ENCODE results near the gene ARSB. TPM values are rescaled to one million over a fixed set of nuclear protein-coding genes. Genes with fewer than 3 reads are reported as not detected.
"Not testable (repeated sequence)": the region's sequence is repeated elsewhere in the genome, so short reads cannot be mapped to it uniquely, and the experiment has no call there.

Gene ARSB
- total and polyA plus RNA-seq, 2 donors (not counting 1 experiment from before 2014, with no cell fraction given), result 10.1 to 27.7 TPM

GRCh38 chr5:78763659-78764189 lies 221.4 kb downstream of the ARSB start:
- Histone ChIP-seq H3K27ac (ENCODE audit: insufficient read depth, low read length) (no peak overlapping the region), H4K20me1 (ENCODE audit: control insufficient read depth, extremely low read depth, insufficient read depth, low read length) (no peaks in the 10 kb centered on the region), H3K9ac (ENCODE audit: insufficient read depth, low read length) (no peak overlapping the region), H2AFZ (ENCODE audit: low read length) (no peak overlapping the region), H3K4me2 (ENCODE audit: extremely low read depth, insufficient read depth, low read length) (no peak overlapping the region), H3K4me1 (ENCODE audit: control insufficient read depth, extremely low read depth, insufficient read depth, low read length) (no peaks in the 10 kb centered on the region), H3K27me3 (ENCODE audit: control insufficient read depth, insufficient read depth, low read length) (peaks cover 28% of the 10 kb centered on the region), H3K79me2 (ENCODE audit: control insufficient read depth, insufficient read depth, low read length) (no peaks in the 10 kb centered on the region), H3K4me3 (replicated peaks in 1 of 4; ENCODE audit: control extremely low read depth in 1 of 4, insufficient read depth in 1 of 4, low read depth in 3 of 4, low read length in 4 of 4) (no peak overlapping the region), H3K9me3 (ENCODE audit: control insufficient read depth, insufficient read depth, low read depth, low read length) (no peaks in the 10 kb centered on the region), H3K36me3 (ENCODE audit: control insufficient read depth, insufficient read depth, low read length) (no peaks in the 10 kb centered on the region)
- no peak for TF ChIP-seq EZH2 (IDR thresholded peaks at IDR 0.05; ENCODE audit: low read length, missing control alignments)
- no peak for TF ChIP-seq CTCF (conservative IDR thresholded peaks at IDR 0.05 in 1 of 2, IDR thresholded peaks at IDR 0.05 in 1 of 2; ENCODE audit: low read depth in 1 of 2, low read length in 2 of 2)
- DNase-seq (ENCODE audit: low read depth in 2 of 2), result no peak

DNA sequence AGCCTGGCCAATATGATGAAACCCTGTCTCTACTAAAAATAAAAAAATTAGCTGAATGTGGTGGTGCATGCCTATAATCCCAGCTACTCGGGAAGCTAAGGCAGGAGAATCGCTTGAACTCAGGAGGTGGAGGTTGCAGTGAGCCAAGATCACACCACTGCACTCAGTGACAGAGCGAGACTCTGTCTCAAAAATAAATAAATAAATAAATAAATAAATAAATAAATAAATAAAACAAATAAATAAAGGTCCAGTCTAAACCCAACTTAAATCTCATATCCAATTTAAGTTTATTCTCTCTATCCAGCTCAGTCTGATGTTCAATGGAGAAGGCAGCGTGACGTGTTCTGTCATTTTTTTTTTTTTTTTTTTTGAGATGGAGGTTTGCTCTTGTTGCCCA lies 222.4 kb downstream of the ARSB start:
- H3K4me3 ChIP-seq (replicated peaks in 1 of 4; ENCODE audit: control extremely low read depth in 1 of 4, insufficient read depth in 1 of 4, low read depth in 3 of 4, low read length in 4 of 4); H3K9me3 ChIP-seq (ENCODE audit: control insufficient read depth, insufficient read depth, low read depth, low read length); H3K79me2 ChIP-seq (ENCODE audit: control insufficient read depth, insufficient read depth, low read length); H3K4me1 ChIP-seq (ENCODE audit: control insufficient read depth, extremely low read depth, insufficient read depth, low read length); H3K4me2 ChIP-seq (ENCODE audit: extremely low read depth, insufficient read depth, low read length); DNase-seq (ENCODE audit: low read depth in 2 of 2); H3K27ac ChIP-seq (ENCODE audit: insufficient read depth, low read length); H2AFZ ChIP-seq (ENCODE audit: low read length); H3K9ac ChIP-seq (ENCODE audit: insufficient read depth, low read length); H3K36me3 ChIP-seq (ENCODE audit: control insufficient read depth, insufficient read depth, low read length); H4K20me1 ChIP-seq (ENCODE audit: control insufficient read depth, extremely low read depth, insufficient read depth, low read length): not testable (repeated sequence)
- peaks cover 28% of the 10 kb centered on the region for H3K27me3 ChIP-seq (ENCODE audit: control insufficient read depth, insufficient read depth, low read length)

GRCh38 chr5:78761840-78762239 lies 223.3 kb downstream of the ARSB start:
- H2AFZ ChIP-seq (ENCODE audit: low read length), result no peak overlapping the region
- no peak overlapping the region for H3K4me3 ChIP-seq (replicated peaks in 1 of 4; ENCODE audit: control extremely low read depth in 1 of 4, insufficient read depth in 1 of 4, low read depth in 3 of 4, low read length in 4 of 4)
- H4K20me1 ChIP-seq (ENCODE audit: control insufficient read depth, extremely low read depth, insufficient read depth, low read length), result no peaks in the 10 kb centered on the region
- H3K79me2 ChIP-seq (ENCODE audit: control insufficient read depth, insufficient read depth, low read length), result no peaks in the 10 kb centered on the region
- peaks cover 28% of the 10 kb centered on the region for H3K27me3 ChIP-seq (ENCODE audit: control insufficient read depth, insufficient read depth, low read length)
- H3K4me2 ChIP-seq (ENCODE audit: extremely low read depth, insufficient read depth, low read length), result no peak overlapping the region
- H3K9ac ChIP-seq (ENCODE audit: insufficient read depth, low read length), result no peak overlapping the region
- H3K4me1 ChIP-seq (ENCODE audit: control insufficient read depth, extremely low read depth, insufficient read depth, low read length), result peaks cover 7% of the 10 kb centered on the region
- H3K9me3 ChIP-seq (ENCODE audit: control insufficient read depth, insufficient read depth, low read depth, low read length), result no peaks in the 10 kb centered on the region
- H3K36me3 ChIP-seq (ENCODE audit: control insufficient read depth, insufficient read depth, low read length), result no peaks in the 10 kb centered on the region
- H3K27ac ChIP-seq (ENCODE audit: insufficient read depth, low read length), result no peak overlapping the region
- no peak for DNase-seq (ENCODE audit: low read depth in 2 of 2)
- TF ChIP-seq EZH2 (IDR thresholded peaks at IDR 0.05; ENCODE audit: low read length, missing control alignments), result no peak
- no peak for TF ChIP-seq CTCF (conservative IDR thresholded peaks at IDR 0.05 in 1 of 2, IDR thresholded peaks at IDR 0.05 in 1 of 2; ENCODE audit: low read depth in 1 of 2, low read length in 2 of 2)
